Mesenchymal stem cell (in vitro differentiated cells and primary cell): ENCODE results near the gene ZBTB46.

ENCODE experiments used
- DNase-seq: peaks from one replicate; pipeline ENCODE4 v3.0.0-alpha.2; 2013
- H2AFZ ChIP-seq: one replicate; pipeline ENCODE4 v1.6.1; 2013; ENCODE audit warnings: low read depth, mild to moderate bottlenecking, control low read depth, inconsistent platforms, low read length, moderate library complexity
- H2AK5ac ChIP-seq: 2 replicates; pipeline ENCODE4 v1.6.1; 2013; ENCODE audit warnings: low read length, moderate library complexity, mild to moderate bottlenecking, inconsistent platforms; ENCODE audit not compliant: severe bottlenecking
- H2BK120ac ChIP-seq: one replicate; pipeline ENCODE4 v1.6.1; 2013; ENCODE audit warnings: low read depth, mild to moderate bottlenecking, inconsistent platforms, low read length, moderate library complexity
- H2BK12ac ChIP-seq, 2 experiments: one replicate each; pipeline ENCODE4 v1.6.1; 2013; ENCODE audit warnings: inconsistent platforms in 2 of 2, low read length in 2 of 2, mild to moderate bottlenecking in 2 of 2, moderate library complexity in 2 of 2, control low read depth in 1 of 2
- H2BK15ac ChIP-seq: one replicate; pipeline ENCODE4 v1.6.1; 2013; ENCODE audit warnings: mild to moderate bottlenecking, low read depth, inconsistent platforms; ENCODE audit not compliant: poor library complexity, severe bottlenecking
- H2BK5ac ChIP-seq: 2 replicates; pipeline ENCODE4 v1.6.1; 2013; ENCODE audit warnings: low read depth, mild to moderate bottlenecking, low read length, control low read depth, inconsistent platforms; ENCODE audit not compliant: poor library complexity, severe bottlenecking
- H3K14ac ChIP-seq, 2 experiments: one replicate each; pipeline ENCODE4 v1.6.1; 2013; ENCODE audit warnings: inconsistent platforms in 2 of 2, low read length in 2 of 2, control low read depth in 1 of 2, mild to moderate bottlenecking in 1 of 2, moderate library complexity in 1 of 2
- H3K18ac ChIP-seq, 2 experiments: one replicate each; pipeline ENCODE4 v1.6.1; 2013; ENCODE audit warnings: inconsistent platforms in 2 of 2, low read length in 2 of 2, control low read depth in 1 of 2, low read depth in 1 of 2, mild to moderate bottlenecking in 1 of 2
- H3K23ac ChIP-seq, 2 experiments: one replicate each; pipeline ENCODE4 v1.6.1; 2013; ENCODE audit warnings: inconsistent platforms in 2 of 2, low read length in 2 of 2, mild to moderate bottlenecking in 2 of 2, moderate library complexity in 2 of 2, control low read depth in 1 of 2
- H3K27ac ChIP-seq: 2 replicates; pipeline ENCODE4 v1.5.1; 2013; ENCODE audit warnings: mild to moderate bottlenecking, moderate library complexity, low read length, control low read depth, inconsistent platforms; ENCODE audit not compliant: poor library complexity, severe bottlenecking
- H3K27me3 ChIP-seq, 2 experiments: 2 replicates each; pipeline versions ENCODE4 v1.6.1 to v1.7.0; 2013; ENCODE audit warnings: low read length in 2 of 2, mild to moderate bottlenecking in 2 of 2, moderate library complexity in 2 of 2, control low read depth in 1 of 2, inconsistent platforms in 1 of 2; ENCODE audit not compliant: control insufficient read depth in 1 of 2, insufficient read depth in 1 of 2
- H3K36me3 ChIP-seq, 2 experiments: 2 replicates each; pipeline versions ENCODE4 v1.6.1 to v1.7.0; 2013; ENCODE audit warnings: low read length in 2 of 2, control low read depth in 1 of 2, inconsistent platforms in 1 of 2, low read depth in 1 of 2, mild to moderate bottlenecking in 1 of 2; ENCODE audit not compliant: insufficient read depth in 2 of 2, control insufficient read depth in 1 of 2
- H3K4ac ChIP-seq, 2 experiments: one replicate each; pipeline ENCODE4 v1.6.1; 2013; ENCODE audit warnings: inconsistent platforms in 2 of 2, low read length in 2 of 2, mild to moderate bottlenecking in 2 of 2, moderate library complexity in 2 of 2, control low read depth in 1 of 2, low read depth in 1 of 2
- H3K4me1 ChIP-seq: 2 replicates; pipeline ENCODE4 v1.6.1; 2013; ENCODE audit warnings: low read depth, low read length, control low read depth; ENCODE audit not compliant: control insufficient read depth, insufficient read depth
- H3K4me2 ChIP-seq: 2 replicates; pipeline ENCODE4 v1.6.1; 2013; ENCODE audit warnings: low read length, mild to moderate bottlenecking, inconsistent platforms; ENCODE audit not compliant: poor library complexity, severe bottlenecking
- H3K4me3 ChIP-seq, 2 experiments: 2 replicates each; pipeline versions ENCODE4 v1.5.1 to v1.7.0; 2013; ENCODE audit warnings: low read length in 2 of 2, mild to moderate bottlenecking in 2 of 2, control low read depth in 1 of 2, low read depth in 1 of 2; ENCODE audit not compliant: insufficient read depth in 1 of 2
- H3K79me1 ChIP-seq: replicated peaks from 2 replicates; pipeline ENCODE4 v1.6.1; 2013; ENCODE audit warnings: mild to moderate bottlenecking, control low read depth, low read length, inconsistent platforms; ENCODE audit not compliant: poor library complexity, severe bottlenecking
- H3K9ac ChIP-seq: 2 replicates; pipeline ENCODE4 v1.7.0; 2013; ENCODE audit warnings: mild to moderate bottlenecking, low read length, moderate library complexity
- H3K9me3 ChIP-seq: 2 replicates; pipeline ENCODE4 v1.7.0; 2013; ENCODE audit warnings: mild to moderate bottlenecking, low read length; ENCODE audit not compliant: control insufficient read depth
- H4K8ac ChIP-seq: one replicate; pipeline ENCODE4 v1.6.1; 2013; ENCODE audit warnings: inconsistent platforms, mild to moderate bottlenecking, low read length, moderate library complexity
- H4K91ac ChIP-seq: one replicate; pipeline ENCODE4 v1.6.1; 2013; ENCODE audit warnings: mild to moderate bottlenecking, low read length, inconsistent platforms
- WGBS: methylation state at CpG from one replicate; pipeline ENCODE4 v1.1.7; 2013; ENCODE audit warnings: mixed read lengths; 5-methylcytosine and 5-hydroxymethylcytosine counted together

The ZBTB46 gene

GRCh38 chr20:63766695-63767426, 64.2 kb downstream of the ZBTB46 start:
- H3K27me3 ChIP-seq = peaks cover 0 to 16% of the 10 kb centered on the region in 2 experiments
- no peak overlapping the region for H3K4ac ChIP-seq
- no peak overlapping the region for H3K14ac ChIP-seq
- DNase-seq = no peak
- H2AK5ac ChIP-seq = no peak overlapping the region
- no peak overlapping the region for H4K8ac ChIP-seq
- H2BK12ac ChIP-seq = no peak overlapping the region
- no peak overlapping the region for H3K18ac ChIP-seq
- no peak overlapping the region for H3K4me2 ChIP-seq
- H3K9ac ChIP-seq = no peak overlapping the region
- H3K9me3 ChIP-seq = no peaks in the 10 kb centered on the region
- no peak overlapping the region for H2BK5ac ChIP-seq
- WGBS = 96% methylated on average over 37 of the region's 38 CpGs
- no peak overlapping the region for H2AFZ ChIP-seq
- no peak overlapping the region for H2BK15ac ChIP-seq
- H3K4me3 ChIP-seq = no peak overlapping the region
- H3K79me1 ChIP-seq = peaks cover 35% of the 10 kb centered on the region
- no peaks in the 10 kb centered on the region for H3K4me1 ChIP-seq
- H2BK120ac ChIP-seq = no peak overlapping the region
- no peak overlapping the region for H3K23ac ChIP-seq
- no peak overlapping the region for H4K91ac ChIP-seq
- peaks cover 0 to 54% of the 10 kb centered on the region in 2 experiments for H3K36me3 ChIP-seq
- no peak overlapping the region for H3K27ac ChIP-seq

GRCh38 chr20:63765902-63766301, 65.2 kb downstream of the ZBTB46 start:
- no peak overlapping the region for H3K9ac ChIP-seq
- H2BK12ac ChIP-seq = no peak overlapping the region
- peaks cover 26% of the 10 kb centered on the region for H3K79me1 ChIP-seq
- no peak overlapping the region for H4K8ac ChIP-seq
- no peak overlapping the region for H2BK15ac ChIP-seq
- no peaks in the 10 kb centered on the region for H3K9me3 ChIP-seq
- H3K14ac ChIP-seq = no peak overlapping the region
- DNase-seq = no peak
- H3K4me2 ChIP-seq = no peak overlapping the region
- 93% methylated on average over 7 of the region's 7 CpGs for WGBS
- H2AFZ ChIP-seq = no peak overlapping the region
- no peak overlapping the region for H3K18ac ChIP-seq
- H3K27ac ChIP-seq = no peak overlapping the region
- no peak overlapping the region for H3K4ac ChIP-seq
- no peaks in the 10 kb centered on the region for H3K4me1 ChIP-seq
- H2BK120ac ChIP-seq = no peak overlapping the region
- H3K23ac ChIP-seq = no peak overlapping the region
- no peak overlapping the region for H2AK5ac ChIP-seq
- no peak overlapping the region for H4K91ac ChIP-seq
- H3K36me3 ChIP-seq = peaks cover 0 to 48% of the 10 kb centered on the region in 2 experiments
- no peak overlapping the region for H2BK5ac ChIP-seq
- H3K27me3 ChIP-seq = peaks cover 0 to 16% of the 10 kb centered on the region in 2 experiments
- H3K4me3 ChIP-seq = no peak overlapping the region

GRCh38 chr20:63765082-63765873, 65.8 kb downstream of the ZBTB46 start:
- H2BK15ac ChIP-seq = no peak overlapping the region
- H3K18ac ChIP-seq = no peak overlapping the region
- no peak overlapping the region for H3K9ac ChIP-seq
- no peak overlapping the region for H2BK12ac ChIP-seq
- H4K8ac ChIP-seq = no peak overlapping the region
- H2AFZ ChIP-seq = no peak overlapping the region
- H3K4me3 ChIP-seq = no peak overlapping the region
- H3K27me3 ChIP-seq = peaks cover 0 to 16% of the 10 kb centered on the region in 2 experiments
- no peak overlapping the region for H3K14ac ChIP-seq
- H3K79me1 ChIP-seq = peaks cover 22% of the 10 kb centered on the region
- no peak overlapping the region for H3K23ac ChIP-seq
- no peak overlapping the region for H2BK120ac ChIP-seq
- 94% methylated on average over 16 of the region's 16 CpGs for WGBS
- H3K27ac ChIP-seq = no peak overlapping the region
- no peak overlapping the region for H2AK5ac ChIP-seq
- no peak overlapping the region for H3K4me2 ChIP-seq
- no peak for DNase-seq
- H4K91ac ChIP-seq = no peak overlapping the region
- H3K4ac ChIP-seq = no peak overlapping the region
- no peak overlapping the region for H2BK5ac ChIP-seq
- H3K9me3 ChIP-seq = no peaks in the 10 kb centered on the region
- no peaks in the 10 kb centered on the region for H3K4me1 ChIP-seq
- peaks cover 0 to 42% of the 10 kb centered on the region in 2 experiments for H3K36me3 ChIP-seq

GRCh38 chr20:63759377-63759901, 71.6 kb downstream of the ZBTB46 start:
- 67% methylated on average over 3 of the region's 7 CpGs for WGBS

More at GRCh38 chr20:63759377-63759901, 71.6 kb downstream of the ZBTB46 start:
- Histone ChIP-seq H4K91ac (no peak overlapping the region), H2BK5ac (no peak overlapping the region), H3K23ac (no peak overlapping the region), H3K4me2 (no peak overlapping the region), H3K79me1 (peaks cover 3% of the 10 kb centered on the region), H3K9ac (no peak overlapping the region), H3K27me3 (peaks cover 0 to 7% of the 10 kb centered on the region in 2 experiments), H3K4ac (no peak overlapping the region), H3K27ac (no peak overlapping the region), H3K14ac (no peak overlapping the region), H2BK12ac (no peak overlapping the region), H3K9me3 (no peaks in the 10 kb centered on the region), H2AK5ac (no peak overlapping the region), H3K4me3 (no peak overlapping the region), H3K36me3 (peaks cover 0 to 11% of the 10 kb centered on the region in 2 experiments), H2BK120ac (no peak overlapping the region), H3K18ac (no peak overlapping the region), H3K4me1 (no peaks in the 10 kb centered on the region), H2BK15ac (no peak overlapping the region), H2AFZ (no peak overlapping the region), H4K8ac (no peak overlapping the region)
- no peak for DNase-seq
